AG04450 (cell line): ENCODE data around the gene HBA1. TPM values are rescaled to one million over a fixed set of nuclear protein-coding genes. Genes with fewer than 3 reads are reported as not detected.
"Not testable (repeated sequence)": the region's sequence is repeated elsewhere in the genome, so short reads cannot be mapped to it uniquely, and the experiment has no call there.

ENCODE experiments used
- CTCF ChIA-PET: fragments of 300-600, 350-600 bp; formaldehyde crosslinking; extraction: SDS; loops from one replicate; lab custom pipeline; 2022; ENCODE audit warnings: antibody characterized with exemption, inconsistent platforms; lab: Charles Lee
- POLR2A ChIA-PET: fragments of 350-600 bp; formaldehyde crosslinking; extraction: SDS; loops from one replicate; lab custom pipeline; 2021; ENCODE audit warnings: antibody characterized with exemption, inconsistent platforms; lab: Yijun Ruan, JAX
- DNase-seq: peaks from one replicate; pipeline ENCODE4 v3.0.0-alpha.2; 2011; ENCODE audit warnings: low read depth, low spot score
- H3K27ac ChIP-seq: one replicate; pipeline ENCODE4 v1.5.1; 2012; ENCODE audit warnings: low read depth, low read length, control low read depth
- H3K27me3 ChIP-seq: one replicate; pipeline ENCODE4 v1.6.0; 2012; ENCODE audit warnings: low read length; ENCODE audit not compliant: control insufficient read depth, insufficient read depth
- H3K4me3 ChIP-seq: 2 replicates; pipeline ENCODE4 v1.5.1; 2011; ENCODE audit warnings: mild to moderate bottlenecking, low read depth, low read length, control low read depth
- H3K9me3 ChIP-seq: 2 replicates; pipeline ENCODE4 v1.5.1; 2012; ENCODE audit warnings: low read length; ENCODE audit not compliant: control insufficient read depth, insufficient read depth
- polyA plus RNA-seq: library from polyadenylated mRNA; depleted of rRNA; stranded (reverse); fragments of >200 nt; gene quantifications from 2 replicates; pipeline ENCODE4 v1.2.3, GENCODE V29; 2011
- TF ChIP-seq, protein P1 (sequence below): IDR thresholded peaks from 2 replicates; pipeline ENCODE4 v1.5.1; 2011; ENCODE audit warnings: low read depth, low read length, control low read depth, inconsistent platforms

HBA1 gene
- polyA plus RNA-seq, 1 experiment = not detected

GRCh38 chr16:144797-145252, 31.7 kb upstream of the HBA1 start:
- CTCF ChIA-PET = no interaction called here
- no peak for DNase-seq
- no peak overlapping the region for H3K4me3 ChIP-seq

GRCh38 chr16:146646-147045, 29.8 kb upstream of the HBA1 start:
- H3K27me3 ChIP-seq = no peaks in the 10 kb centered on the region
- H3K4me3 ChIP-seq = no peak overlapping the region
- ChIA-PET POLR2A (no interaction called here), CTCF (no interaction called here)
- TF ChIP-seq, protein P1, sequence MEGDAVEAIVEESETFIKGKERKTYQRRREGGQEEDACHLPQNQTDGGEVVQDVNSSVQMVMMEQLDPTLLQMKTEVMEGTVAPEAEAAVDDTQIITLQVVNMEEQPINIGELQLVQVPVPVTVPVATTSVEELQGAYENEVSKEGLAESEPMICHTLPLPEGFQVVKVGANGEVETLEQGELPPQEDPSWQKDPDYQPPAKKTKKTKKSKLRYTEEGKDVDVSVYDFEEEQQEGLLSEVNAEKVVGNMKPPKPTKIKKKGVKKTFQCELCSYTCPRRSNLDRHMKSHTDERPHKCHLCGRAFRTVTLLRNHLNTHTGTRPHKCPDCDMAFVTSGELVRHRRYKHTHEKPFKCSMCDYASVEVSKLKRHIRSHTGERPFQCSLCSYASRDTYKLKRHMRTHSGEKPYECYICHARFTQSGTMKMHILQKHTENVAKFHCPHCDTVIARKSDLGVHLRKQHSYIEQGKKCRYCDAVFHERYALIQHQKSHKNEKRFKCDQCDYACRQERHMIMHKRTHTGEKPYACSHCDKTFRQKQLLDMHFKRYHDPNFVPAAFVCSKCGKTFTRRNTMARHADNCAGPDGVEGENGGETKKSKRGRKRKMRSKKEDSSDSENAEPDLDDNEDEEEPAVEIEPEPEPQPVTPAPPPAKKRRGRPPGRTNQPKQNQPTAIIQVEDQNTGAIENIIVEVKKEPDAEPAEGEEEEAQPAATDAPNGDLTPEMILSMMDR = no peak
- H3K27ac ChIP-seq = no peak overlapping the region
- DNase-seq = no peak
- no peaks in the 10 kb centered on the region for H3K9me3 ChIP-seq

More at GRCh38 chr16:144797-145252, 31.7 kb upstream of the HBA1 start:
- POLR2A ChIA-PET = no interaction called here
- TF ChIP-seq, protein P1 = no peak
- Histone ChIP-seq H3K27me3 (no peaks in the 10 kb centered on the region), H3K27ac (no peak overlapping the region), H3K9me3 (no peaks in the 10 kb centered on the region)

GRCh38 chr16:149024-149660, 27.3 kb upstream of the HBA1 start:
- Histone ChIP-seq H3K4me3 (no peak overlapping the region), H3K27ac (peak overlapping the region; percentile 11), H3K27me3 (no peaks in the 10 kb centered on the region), H3K9me3 (no peaks in the 10 kb centered on the region)
- CTCF ChIA-PET = interaction anchor here (1.4 kb wide), 1 partner anchor 42 kb away, joined by 6 read pairs; no protein-coding TSS in a partner anchor
- POLR2A ChIA-PET = no interaction called here
- DNase-seq = peak; percentile 11
- TF ChIP-seq, protein P1 = no peak

GRCh38 chr16:152141-153128, 24.0 kb upstream of the HBA1 start, which contains the start of gene HBZ:
TSS of gene HBZ (plus strand) at chr16:152644. CDS start at chr16:152910, 266 bp downstream.
- ChIA-PET CTCF (no interaction called here), POLR2A (no interaction called here)

DNA sequence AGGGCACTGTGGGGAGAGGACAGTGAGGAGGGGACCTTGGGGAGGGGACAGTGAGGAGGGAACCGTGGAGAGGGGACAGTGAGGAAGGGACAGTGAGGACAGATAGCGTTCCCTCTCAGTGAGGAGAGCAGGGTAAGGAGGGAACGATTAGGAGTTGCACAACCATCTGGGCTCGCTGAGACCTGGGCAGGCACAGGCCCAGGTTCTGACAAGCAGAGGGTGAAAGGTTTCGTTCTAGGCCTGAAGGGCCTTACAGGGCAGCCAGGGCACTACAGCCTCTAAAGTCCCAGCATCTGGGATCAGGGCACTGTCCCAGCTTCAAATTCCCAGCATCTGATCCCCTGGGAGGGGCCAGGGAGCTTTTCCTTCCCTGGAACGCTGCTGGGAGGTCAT, 23.4 kb upstream of the HBA1 start:
- H3K9me3 ChIP-seq, DNase-seq, H3K27ac ChIP-seq, H3K27me3 ChIP-seq, POLR2A ChIA-PET, H3K4me3 ChIP-seq, CTCF ChIA-PET: not testable (repeated sequence)

More at GRCh38 chr16:152141-153128, 24.0 kb upstream of the HBA1 start, which contains the start of gene HBZ:
- Histone ChIP-seq H3K9me3 (peaks cover 4% of the 10 kb centered on the region; the same call in 1 of the 2 replicates), H3K27me3 (peaks cover 3% of the 10 kb centered on the region), H3K4me3 (no peak within 1 kb of the TSS), H3K27ac (no peak within 1 kb of the TSS)
- DNase-seq = no peak
- TF ChIP-seq, protein P1 = no peak

- H3K4me3 ChIP-seq, DNase-seq, POLR2A ChIA-PET, H3K27ac ChIP-seq, H3K27me3 ChIP-seq, H3K9me3 ChIP-seq: not testable (repeated sequence)
- CTCF ChIA-PET = interaction anchor here (1.0 kb wide), 1 partner anchor 47 kb away, joined by 5 read pairs; no protein-coding TSS in a partner anchor
These were observed 22.8 kb upstream of the HBA1 start for GRCh38 chr16:153550-154216.
